GM12878 (cell line): ENCODE measurements around the gene FASN. TPM values are rescaled to one million over a fixed set of nuclear protein-coding genes. Genes with fewer than 3 reads are reported as not detected.

Source experiments
- ATAC-seq: fragments of 200-7000 bp; cut with Tn5 transposase; 3 replicates; pipeline ENCODE4 v1.9.1; 2020; ENCODE audit warnings: mild to moderate bottlenecking, moderate library complexity
- BruUV-seq: library from RNA; stranded (reverse); fragments of 400-500 nt; replicated peaks from 2 replicates; lab custom pipeline; 2021; lab: Mats Ljungman, UMichigan
- CTCF ChIA-PET: fragments of 300-600 bp; sonication (Branson Sonifier 250); formaldehyde crosslinking; extraction: SDS; loops from one replicate; lab custom pipeline; 2021; ENCODE audit warnings: inconsistent platforms; lab: Yijun Ruan, JAX
- POLR2A ChIA-PET: fragments of 350-600 bp; formaldehyde crosslinking; extraction: SDS; loops from one replicate; lab custom pipeline; 2021; ENCODE audit warnings: inconsistent platforms; lab: Charles Lee
- RAD21 ChIA-PET: fragments of 300-600 bp; sonication (Branson Sonifier 250); formaldehyde crosslinking; loops from one replicate; lab custom pipeline; 2023; ENCODE audit warnings: antibody characterized with exemption; ENCODE audit not compliant: unreplicated experiment; lab: Charles Lee
- SMC1A ChIA-PET: fragments of 300-600 bp; sonication (Branson Sonifier 250); formaldehyde crosslinking; loops from one replicate; lab custom pipeline; 2023; ENCODE audit not compliant: unreplicated experiment, uncharacterized antibody; lab: Charles Lee
- DNase-seq: peaks from one replicate; pipeline ENCODE4 v3.0.0-alpha.2; 2011; ENCODE audit warnings: low read depth, low spot score
- FAIRE-seq: peaks from 3 replicates; lab custom pipeline; 2011; peaks lifted over from hg19 to GRCh38; lab: Jason Lieb, UNC
- H2AFZ ChIP-seq: 2 replicates; pipeline ENCODE4 v1.6.0; 2011; ENCODE audit warnings: low read depth, low read length, control low read depth; ENCODE audit not compliant: control insufficient read depth
- H3K27ac ChIP-seq: 2 replicates; pipeline ENCODE4 v1.5.1; 2011; ENCODE audit warnings: control low read depth; ENCODE audit not compliant: control insufficient read depth, insufficient read depth
- H3K27me3 ChIP-seq, 2 experiments: replicated peaks in 1 of 2; 2 replicates each; pipeline versions ENCODE4 v1.6.0 to v1.6.1; 2011; ENCODE audit warnings: low read length in 1 of 2; ENCODE audit not compliant: control insufficient read depth in 2 of 2, insufficient read depth in 2 of 2
- H3K36me3 ChIP-seq, 2 experiments: 2 replicates each; pipeline ENCODE4 v1.5.1; 2011; ENCODE audit warnings: low read length in 1 of 2; ENCODE audit not compliant: control insufficient read depth in 2 of 2, insufficient read depth in 2 of 2
- H3K4me1 ChIP-seq: 2 replicates; pipeline ENCODE4 v1.6.1; 2011; ENCODE audit warnings: mild to moderate bottlenecking, low read length, moderate library complexity, mixed read lengths; ENCODE audit not compliant: control insufficient read depth, insufficient read depth
- H3K4me2 ChIP-seq: 2 replicates; pipeline ENCODE4 v1.6.0; 2011; ENCODE audit warnings: control low read depth; ENCODE audit not compliant: control insufficient read depth, insufficient read depth
- H3K4me3 ChIP-seq: fragments of 200-600 bp; sonication (generic); 2 replicates; pipeline ENCODE4 v1.5.1; 2016
- H3K79me2 ChIP-seq: 2 replicates; pipeline ENCODE4 v1.6.0; 2011; ENCODE audit warnings: low read length; ENCODE audit not compliant: control insufficient read depth, insufficient read depth
- H3K9ac ChIP-seq: 2 replicates; pipeline ENCODE4 v1.8.0; 2011; ENCODE audit warnings: low read length, control low read depth, mixed read lengths; ENCODE audit not compliant: control insufficient read depth, insufficient read depth
- H3K9me3 ChIP-seq: replicated peaks from 3 replicates; pipeline ENCODE4 v1.5.1; 2011; ENCODE audit warnings: mild to moderate bottlenecking, low read length; ENCODE audit not compliant: control insufficient read depth, insufficient read depth
- H4K20me1 ChIP-seq: 2 replicates; pipeline ENCODE4 v1.6.0; 2011; ENCODE audit not compliant: control insufficient read depth, insufficient read depth
- CHD1 ChIP-seq: IDR thresholded peaks from 2 replicates; pipeline ENCODE4 v1.6.1; 2012; ENCODE audit warnings: low read depth, low read length, improper control_type of control experiment
- CREM ChIP-seq: IDR thresholded peaks from 2 replicates; pipeline ENCODE4 v1.6.1; 2014; ENCODE audit warnings: antibody characterized with exemption, low read depth
- ETV6 ChIP-seq, 2 experiments: fragments of 450-650 bp in 1 of 2; IDR thresholded peaks in 1 of 2; conservative IDR thresholded peaks in 1 of 2; 2 replicates each; pipeline ENCODE4 v1.6.1; 2014; ENCODE audit warnings: antibody characterized with exemption in 1 of 2, borderline replicate concordance in 1 of 2, low read depth in 1 of 2, mild to moderate bottlenecking in 1 of 2, moderate library complexity in 1 of 2
- HDGF ChIP-seq: fragments of 450-650 bp; IDR thresholded peaks from 2 replicates; pipeline ENCODE4 v1.6.1; 2016; ENCODE audit warnings: antibody characterized with exemption
- SUPT20H ChIP-seq: IDR thresholded peaks from 2 replicates; pipeline ENCODE4 v1.6.1; 2011; ENCODE audit warnings: low read depth, mild to moderate bottlenecking, low read length, moderate library complexity, borderline replicate concordance; ENCODE audit not compliant: control insufficient read depth
- WGBS: methylation state at CpG from one replicate; pipeline ENCODE4 v1.1.6; 2016; ENCODE audit warnings: low lambda C conversion rate; ENCODE audit not compliant: insufficient replicate concordance, insufficient coverage; ENCODE audit errors: missing lambda C conversion rate; 5-methylcytosine and 5-hydroxymethylcytosine counted together
- in situ Hi-C: fragments of 300-500 bp; cut with MboI; formaldehyde crosslinking; loops from 9 replicates; pipeline ENCODE4 v1.14.3; 2018; ENCODE audit warnings: mixed read lengths
- intact Hi-C: fragments of 100-400 bp; cut with micrococcal nuclease; formaldehyde crosslinking; loops from one replicate; pipeline ENCODE4 v1.14.2; 2022; ENCODE audit not compliant: unreplicated experiment
- polyA plus RNA-seq, 11 experiments: library from polyadenylated mRNA; depleted of rRNA in 4 of 11; unstranded in 6 of 11; stranded (reverse) in 5 of 11; fragments of >200 nt; fragmentation: Nextera tagmentation in 4 of 11; fragmentation: Illumina TruSeq in 1 of 11; extraction: Ambion mirVana in 4 of 11; extraction: Trizol in 1 of 11; gene quantifications; 1 replicate in 1 of 11; 2 replicates in 10 of 11; pipeline versions ENCODE4 v1.2.1 to v1.2.3, GENCODE V29; 2011 to 2016; ENCODE audit warnings: inconsistent platforms in 2 of 11, missing spikeins in 2 of 11, low read depth in 1 of 11
- total RNA-seq, 4 experiments: library from RNA; depleted of rRNA in 3 of 4; stranded (reverse); fragments of >200 nt in 3 of 4; fragmentation: Illumina TruSeq in 1 of 4; extraction: Trizol in 1 of 4; gene quantifications; 2 replicates each; pipeline versions ENCODE4 v1.2.1 to v1.2.3, GENCODE V29; 2013 to 2021
- TF ChIP-seq, protein P1 (sequence below): fragments of 450-650 bp; IDR thresholded peaks from 2 replicates; pipeline ENCODE4 v1.6.1; 2016; ENCODE audit warnings: mild to moderate bottlenecking

The FASN gene
- total and polyA plus RNA-seq, 10 of the 15 experiments (the other 5 are each of a cell fraction or from before 2014, with no cell fraction given) = 0.19 to 333 (median 30.4) TPM

- no peaks in the 10 kb centered on the region; a peak in 2 of 4 replicates for H3K36me3 ChIP-seq
- peak overlapping the region; percentile 93 for H2AFZ ChIP-seq
- SMC1A ChIA-PET = interaction anchor here (0.5 to 1.4 kb wide), 7 partner anchors 11 to 178 kb away, joined by 3 to 7 read pairs (median 3); partner anchors contain the start of genes CENPX, DUS1L and LRRC45
- H3K4me3 ChIP-seq = peak overlapping the region; percentile 49; the same call in 1 of the 2 replicates
- intact Hi-C loops (loop anchor here (5.0 kb wide), 1 partner anchor 59 kb away; the partner anchor contains the start of gene FASN), in situ Hi-C loops (loop anchor here (5.0 kb wide), 1 partner anchor 119 kb away; no protein-coding TSS in a partner anchor)
- 15% methylated on average over 10 of the region's 10 CpGs for WGBS
- H3K9ac ChIP-seq = no peak overlapping the region; the same call in 1 of the 2 replicates
- peak overlapping the region; percentile 89 for H3K4me2 ChIP-seq
- CTCF ChIA-PET = interaction anchor here (0.6 to 1.9 kb wide), 17 partner anchors 10 to 596 kb away, joined by 3 to 30 read pairs (median 4); partner anchors contain the start of genes CENPX, GPS1, LRRC45 and RFNG
- H3K27ac ChIP-seq = 0 out of 2 replicates have a peak overlapping the region, but pooled peaks have one; percentile 46
- BruUV-seq = no TSS peak
- peaks cover 5% of the 10 kb centered on the region for H3K79me2 ChIP-seq
- ATAC-seq (no peak), DNase-seq (no peak), FAIRE-seq (no peak)
- no peaks in the 10 kb centered on the region for H3K27me3 ChIP-seq
- peaks cover 10% of the 10 kb centered on the region for H3K4me1 ChIP-seq
- H4K20me1 ChIP-seq = no peaks in the 10 kb centered on the region
- RAD21 ChIA-PET = interaction anchor here (0.7 to 2.4 kb wide), 7 partner anchors 12 to 117 kb away, joined by 3 to 13 read pairs (median 5); partner anchors contain the start of genes CENPX, FASN and LRRC45
- POLR2A ChIA-PET = interaction anchor here (0.5 to 1.5 kb wide), 19 partner anchors 10 to 411 kb away, joined by 3 to 13 read pairs (median 3); partner anchors contain the start of genes CENPX, FASN, LRRC45 and MRPL12
- no peak for TF ChIP-seq SUPT20H
- TF ChIP-seq ETV6 (conservative IDR thresholded peaks at IDR 0.05 in 1 of 2, IDR thresholded peaks at IDR 0.05 in 1 of 2; ENCODE audit: borderline replicate concordance in 1 of 2, low read depth in 1 of 2) = no peak
- 0 out of 2 replicates have a peak, but pooled peaks have one; percentile 2 for TF ChIP-seq HDGF
- TF ChIP-seq CHD1 = no peak
- TF ChIP-seq CREM = 0 out of 2 replicates have a peak, but pooled peaks have one; percentile 18
- TF ChIP-seq, protein P1, sequence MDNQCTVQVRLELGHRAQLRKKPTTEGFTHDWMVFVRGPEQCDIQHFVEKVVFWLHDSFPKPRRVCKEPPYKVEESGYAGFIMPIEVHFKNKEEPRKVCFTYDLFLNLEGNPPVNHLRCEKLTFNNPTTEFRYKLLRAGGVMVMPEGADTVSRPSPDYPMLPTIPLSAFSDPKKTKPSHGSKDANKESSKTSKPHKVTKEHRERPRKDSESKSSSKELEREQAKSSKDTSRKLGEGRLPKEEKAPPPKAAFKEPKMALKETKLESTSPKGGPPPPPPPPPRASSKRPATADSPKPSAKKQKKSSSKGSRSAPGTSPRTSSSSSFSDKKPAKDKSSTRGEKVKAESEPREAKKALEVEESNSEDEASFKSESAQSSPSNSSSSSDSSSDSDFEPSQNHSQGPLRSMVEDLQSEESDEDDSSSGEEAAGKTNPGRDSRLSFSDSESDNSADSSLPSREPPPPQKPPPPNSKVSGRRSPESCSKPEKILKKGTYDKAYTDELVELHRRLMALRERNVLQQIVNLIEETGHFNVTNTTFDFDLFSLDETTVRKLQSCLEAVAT = 0 out of 2 replicates have a peak, but pooled peaks have one; percentile 58
- TF ChIP-seq, all 136 proteins: peak for 3
- no peaks in the 10 kb centered on the region for H3K9me3 ChIP-seq
Measured at GRCh38 chr17:82037889-82038195, 60.2 kb downstream of the FASN start.
